ENCODE measurements around the gene ANKRD28.

ANKRD28 gene

GRCh38 chr3:15722877-15723623 lies 74.7 kb downstream of the ANKRD28 start:
- DNase-seq: no peak

- DNase-seq: no peak
Measured at GRCh38 chr3:15716178-15716577, 81.6 kb downstream of the ANKRD28 start.

GRCh38 chr3:15714448-15714847 lies 83.3 kb downstream of the ANKRD28 start:
- DNase-seq: no peak

GRCh38 chr3:15713364-15713763 lies 84.4 kb downstream of the ANKRD28 start:
- DNase-seq: no peak

- DNase-seq: no peak
Measured at GRCh38 chr3:15711281-15711680, 86.5 kb downstream of the ANKRD28 start.

GRCh38 chr3:15708882-15709677 lies 88.7 kb downstream of the ANKRD28 start:
- peak; percentile 68 for DNase-seq

GRCh38 chr3:15707779-15708178 lies 90.0 kb downstream of the ANKRD28 start:
- DNase-seq: no peak

- DNase-seq: no peak
Measured at GRCh38 chr3:15703346-15703745, 94.4 kb downstream of the ANKRD28 start.

- DNase-seq: no peak
Measured at GRCh38 chr3:15694628-15695027, 103.2 kb downstream of the ANKRD28 start.

GRCh38 chr3:15693355-15693754 lies 104.4 kb downstream of the ANKRD28 start:
- no peak for DNase-seq

- DNase-seq: no peak
Measured at GRCh38 chr3:15690748-15691147, 107.0 kb downstream of the ANKRD28 start.

GRCh38 chr3:15690230-15690629 lies 107.5 kb downstream of the ANKRD28 start:
- no peak for DNase-seq

- no peak for DNase-seq
Measured at GRCh38 chr3:15685927-15686326, 111.9 kb downstream of the ANKRD28 start.

GRCh38 chr3:15683253-15683652 lies 114.5 kb downstream of the ANKRD28 start:
- DNase-seq: no peak

- DNase-seq: peak; percentile 60
Measured at GRCh38 chr3:15682561-15683185, 115.1 kb downstream of the ANKRD28 start.

- no peak for DNase-seq
Measured at GRCh38 chr3:15681668-15682067, 116.1 kb downstream of the ANKRD28 start.

- DNase-seq: no peak
Measured at GRCh38 chr3:15679306-15679705, 118.5 kb downstream of the ANKRD28 start.

- DNase-seq: peak; percentile 31
Measured at GRCh38 chr3:15676259-15676658, 121.5 kb downstream of the ANKRD28 start.

- DNase-seq: no peak
Measured at GRCh38 chr3:15673536-15673935, 124.2 kb downstream of the ANKRD28 start.

- no peak for DNase-seq
Measured at GRCh38 chr3:15667484-15667883, 130.3 kb downstream of the ANKRD28 start.

GRCh38 chr3:15666277-15666676 lies 131.5 kb downstream of the ANKRD28 start:
- no peak for DNase-seq

GRCh38 chr3:15665510-15666150 lies 132.1 kb downstream of the ANKRD28 start:
- no peak for DNase-seq

GRCh38 chr3:15664144-15664543 lies 133.6 kb downstream of the ANKRD28 start:
- no peak for DNase-seq
